Activated naive CD4-positive, alpha-beta T cell treated with anti-CD3 and anti-CD28 coated beads, Interleukin-2, amount 50 U/mL, for 72 hours (primary cell): ENCODE data around the gene APMAP. TPM values are rescaled to one million over a fixed set of nuclear protein-coding genes. Genes with fewer than 3 reads are reported as not detected.

ENCODE experiments used
- ATAC-seq, 2 donors: fragments of 150-1000 bp; cut with Tn5 transposase; 2 replicates each; pipeline ENCODE4 v1.10.0; 2021; ENCODE audit warnings: mild to moderate bottlenecking in 2 of 2, moderate library complexity in 2 of 2
- DNase-seq, 2 donors: peaks; one replicate each; pipeline ENCODE4 v3.0.0; 2021 to 2022; ENCODE audit warnings: low spot score in 2 of 2
- H3K27ac Mint-ChIP-seq, 2 donors: one replicate each; pipeline ENCODE4 v1.8.0; 2022; ENCODE audit warnings: mild to moderate bottlenecking in 2 of 2, mixed read lengths in 2 of 2
- H3K36me3 Mint-ChIP-seq, 2 donors: one replicate each; pipeline ENCODE4 v1.8.0; 2022; ENCODE audit warnings: mixed read lengths in 2 of 2
- H3K9me3 Mint-ChIP-seq, 2 donors: one replicate each; pipeline ENCODE4 v1.8.0; 2022; ENCODE audit warnings: mixed read lengths in 2 of 2
- total RNA-seq, 2 donors: library from RNA; stranded (reverse); gene quantifications; one replicate each; pipeline ENCODE4 v1.2.3, GENCODE V29; 2022

Gene APMAP
- total RNA-seq, 2 donors from 2014 or later: 33.7 to 57.6 TPM

DNA sequence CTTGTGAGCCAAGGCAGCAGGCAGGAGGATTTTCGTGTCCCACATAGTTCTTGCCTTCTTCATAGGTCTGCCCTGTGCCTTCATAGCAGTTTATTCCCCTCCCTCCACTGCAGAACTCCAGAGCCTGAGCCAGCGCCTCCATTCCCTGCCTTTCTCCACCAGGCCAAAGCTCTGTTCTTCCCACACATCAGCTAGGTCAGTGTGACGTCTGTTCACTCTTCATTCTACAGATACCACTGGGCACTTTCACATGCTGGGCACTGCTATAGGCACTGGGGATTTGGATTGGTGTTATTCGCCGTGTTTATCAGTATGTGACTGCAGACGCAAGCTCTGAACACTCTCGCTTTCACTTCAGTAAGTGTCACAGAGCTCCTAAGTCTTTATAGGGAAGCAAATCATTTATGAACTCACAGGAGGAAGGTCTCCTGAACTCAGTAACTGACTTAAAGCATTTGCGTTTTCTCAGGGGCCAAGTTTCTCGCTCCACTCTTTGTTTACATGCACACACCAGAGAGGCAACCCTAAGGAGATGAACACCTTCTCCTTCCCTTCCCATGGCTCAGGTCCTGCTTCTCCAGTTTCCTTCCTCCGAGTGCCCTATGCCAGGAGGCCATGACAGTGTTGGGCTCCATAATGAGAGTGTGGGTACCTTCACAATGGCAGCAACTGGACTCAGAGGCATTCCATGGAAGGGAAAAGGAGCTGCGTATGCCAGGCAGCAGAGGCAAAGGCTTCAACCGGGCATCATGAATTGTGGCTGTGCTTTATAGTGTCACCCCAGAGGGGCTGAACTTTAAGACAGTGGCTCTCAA, 6.3 kb upstream of the APMAP start:
- Mint-ChIP-seq H3K27ac (no peak overlapping the region), H3K9me3 (no peaks in the 10 kb centered on the region), H3K36me3 (peaks cover 0 to 7% of the 10 kb centered on the region in 2 donors)
- no peak for ATAC-seq
- DNase-seq: no peak

DNA sequence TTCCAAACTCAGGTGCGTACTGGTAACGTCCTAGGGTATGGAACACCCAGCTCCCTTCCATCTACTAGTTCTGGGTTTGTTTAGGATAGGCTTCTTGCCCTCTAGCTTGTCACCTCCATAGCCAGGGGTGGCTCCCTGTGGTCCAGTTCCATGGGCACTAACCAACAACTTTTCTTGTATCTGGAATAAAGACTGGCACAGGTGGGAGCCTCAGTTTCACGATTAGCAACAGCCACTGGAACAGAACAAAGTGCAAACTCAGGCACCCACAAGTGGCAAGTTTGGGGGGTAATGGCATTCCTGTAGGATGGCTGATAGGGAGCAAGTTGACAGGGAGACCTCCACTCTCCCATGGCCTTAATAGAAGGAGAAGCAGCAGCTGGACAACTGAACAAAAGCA, 5.6 kb upstream of the APMAP start:
- no peak overlapping the region for H3K27ac Mint-ChIP-seq

DNA sequence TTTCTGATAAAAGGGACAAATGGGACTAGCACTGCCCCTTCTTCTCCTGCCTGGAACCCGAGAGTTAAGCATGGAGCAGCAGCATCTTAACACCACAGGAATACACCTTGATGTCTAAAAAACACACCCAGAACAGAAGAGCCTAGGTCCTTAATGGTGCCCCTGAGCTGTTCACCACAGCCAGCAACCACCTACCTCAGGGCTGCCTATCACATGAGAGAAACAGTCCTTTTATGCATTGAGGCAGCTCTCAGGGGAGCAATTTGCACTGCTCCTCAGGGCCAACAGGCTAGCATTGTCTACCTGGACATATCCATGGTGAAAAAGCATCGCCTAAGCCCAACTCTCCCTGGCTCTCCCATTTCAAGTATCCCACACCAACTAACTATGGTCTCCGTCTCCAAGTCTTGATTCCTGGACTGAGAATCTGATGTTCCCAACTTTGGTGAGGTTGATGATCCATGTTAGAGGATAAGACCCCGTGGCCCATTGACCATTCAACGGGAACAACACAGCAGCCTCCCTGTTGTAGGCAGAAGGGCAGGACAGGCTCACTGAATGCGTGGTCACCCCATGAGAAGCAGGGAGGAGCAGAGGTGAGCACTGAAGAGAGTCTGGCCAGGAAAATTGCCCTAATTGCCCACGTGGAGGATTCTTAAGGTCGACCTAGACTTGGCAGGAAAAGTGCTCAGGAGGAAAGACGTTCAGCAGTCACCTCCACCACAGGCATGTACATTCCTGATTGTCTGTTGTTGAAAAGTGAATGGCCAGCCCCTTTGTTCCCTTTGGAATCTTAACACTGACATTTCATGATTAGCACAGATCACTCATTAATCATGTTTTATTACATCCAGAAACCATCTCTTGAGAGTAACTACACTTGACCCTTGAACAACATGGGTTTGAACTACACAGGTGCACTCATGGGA, 4.2 kb upstream of the APMAP start:
- ATAC-seq (no peak), DNase-seq (no peak)
- H3K9me3 Mint-ChIP-seq: no peaks in the 10 kb centered on the region
- H3K27ac Mint-ChIP-seq: no peak overlapping the region
- H3K36me3 Mint-ChIP-seq: peaks cover 4 to 5% of the 10 kb centered on the region in 2 donors

More for the DNA sequence above, 5.6 kb upstream of the APMAP start:
- ATAC-seq: no peak
- DNase-seq: no peak
- Mint-ChIP-seq H3K9me3 (no peaks in the 10 kb centered on the region), H3K36me3 (peaks cover 0 to 7% of the 10 kb centered on the region in 2 donors)

DNA sequence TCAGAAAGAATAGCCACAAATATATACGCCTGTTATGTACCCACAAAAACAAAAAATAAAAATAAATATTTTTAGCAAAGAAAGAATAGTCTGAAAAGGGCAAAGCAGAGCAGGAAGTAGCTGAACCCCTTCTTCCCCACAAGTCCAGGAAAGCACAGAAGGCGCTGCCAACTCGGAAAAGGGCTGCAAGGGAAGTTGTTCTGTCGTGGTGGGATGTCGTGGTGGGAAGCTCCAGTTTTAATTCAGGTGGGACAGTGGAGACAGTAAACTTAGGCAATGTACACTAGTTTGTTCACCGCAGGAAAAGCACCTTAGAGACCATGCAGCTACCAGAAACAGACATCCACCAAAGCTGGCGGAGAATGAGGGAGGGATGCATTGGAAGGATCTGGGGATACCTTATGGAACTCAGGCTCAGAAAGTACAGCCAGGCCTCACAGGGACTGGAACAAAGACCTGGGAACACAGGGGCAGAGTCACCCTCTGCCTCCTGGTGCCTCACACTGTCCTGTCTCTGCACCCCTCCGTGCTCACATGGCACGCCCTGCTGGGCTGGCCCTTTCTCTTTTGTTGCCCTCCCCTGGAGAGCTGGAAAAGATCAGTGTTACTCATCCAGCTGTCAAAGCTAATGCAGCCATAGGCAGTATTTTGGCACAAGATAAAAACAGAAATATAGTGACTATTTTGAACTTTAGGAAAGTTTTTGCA, 3.3 kb upstream of the APMAP start:
- Mint-ChIP-seq H3K9me3 (no peaks in the 10 kb centered on the region), H3K36me3 (peaks cover 6 to 11% of the 10 kb centered on the region in 2 donors), H3K27ac (no peak overlapping the region)
- no peak for DNase-seq
- no peak for ATAC-seq

DNA sequence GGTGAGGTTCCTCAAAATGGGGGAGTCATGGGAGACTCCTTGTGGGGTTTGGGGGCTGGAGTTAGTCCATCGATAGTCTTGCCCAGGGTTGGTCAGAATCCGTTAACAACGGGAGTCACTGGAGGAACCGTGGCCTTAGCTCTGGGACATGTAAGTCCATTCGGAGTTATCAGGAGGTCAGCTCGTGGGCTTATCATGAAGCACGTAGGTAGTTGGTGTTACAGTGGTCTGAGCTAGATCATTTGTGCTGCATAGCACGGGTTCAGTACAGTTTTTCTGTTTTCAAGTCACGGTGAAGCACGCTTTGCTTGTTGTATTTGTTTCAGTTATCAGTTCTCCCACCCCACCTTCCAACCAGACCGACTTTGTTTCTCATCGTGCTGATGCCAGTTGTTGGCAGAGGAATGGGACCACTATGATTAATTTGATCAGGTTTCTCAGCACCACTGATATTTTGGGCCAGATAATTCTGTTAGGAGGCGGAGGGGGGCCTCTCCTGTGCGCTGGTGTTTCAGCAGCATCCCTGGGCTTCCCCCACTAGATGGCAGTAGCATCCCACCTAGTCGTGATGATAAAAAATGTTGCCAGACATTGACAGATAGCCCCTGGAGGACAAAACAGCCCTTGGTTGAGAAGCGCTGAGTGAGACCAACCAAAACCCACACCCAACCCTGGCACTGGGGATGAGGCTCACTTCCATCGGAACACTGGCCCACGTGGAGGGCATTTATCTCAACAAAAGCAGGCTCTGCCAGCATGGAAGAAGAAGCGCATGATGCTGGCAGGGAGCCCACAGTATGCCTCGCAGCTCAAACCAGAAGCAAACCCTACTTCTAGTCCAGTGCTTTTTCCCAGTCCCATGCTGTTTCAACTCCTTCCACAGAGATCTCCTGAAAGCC, 2.2 kb upstream of the APMAP start:
- no peaks in the 10 kb centered on the region for H3K9me3 Mint-ChIP-seq

DNA sequence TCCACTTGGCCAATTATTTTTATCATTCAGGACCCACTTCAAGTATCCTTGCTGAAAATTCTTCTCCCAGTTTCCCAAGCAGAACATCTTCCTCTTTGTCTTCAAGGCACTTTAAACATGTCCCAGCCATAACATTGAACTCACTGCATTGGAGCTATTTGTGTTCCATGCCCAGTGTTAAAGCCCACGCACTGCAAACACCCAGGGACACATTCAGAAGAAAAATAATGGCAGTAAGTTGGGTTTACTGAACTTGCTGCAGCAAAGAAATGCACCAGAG, 1.6 kb upstream of the APMAP start:
- DNase-seq (no peak), ATAC-seq (no peak)
- H3K27ac Mint-ChIP-seq: peak overlapping the region in 1 of 2 donors; percentile 96
- H3K36me3 Mint-ChIP-seq: peaks cover 6 to 11% of the 10 kb centered on the region in 2 donors
- no peaks in the 10 kb centered on the region for H3K9me3 Mint-ChIP-seq

More for the DNA sequence above, 2.2 kb upstream of the APMAP start:
- H3K36me3 Mint-ChIP-seq: peaks cover 6 to 11% of the 10 kb centered on the region in 2 donors
- H3K27ac Mint-ChIP-seq: peak overlapping the region in 1 of 2 donors; percentile 96
- peak; percentile 15 to 39 for ATAC-seq
- DNase-seq: peak; percentile 77 to 83

DNA sequence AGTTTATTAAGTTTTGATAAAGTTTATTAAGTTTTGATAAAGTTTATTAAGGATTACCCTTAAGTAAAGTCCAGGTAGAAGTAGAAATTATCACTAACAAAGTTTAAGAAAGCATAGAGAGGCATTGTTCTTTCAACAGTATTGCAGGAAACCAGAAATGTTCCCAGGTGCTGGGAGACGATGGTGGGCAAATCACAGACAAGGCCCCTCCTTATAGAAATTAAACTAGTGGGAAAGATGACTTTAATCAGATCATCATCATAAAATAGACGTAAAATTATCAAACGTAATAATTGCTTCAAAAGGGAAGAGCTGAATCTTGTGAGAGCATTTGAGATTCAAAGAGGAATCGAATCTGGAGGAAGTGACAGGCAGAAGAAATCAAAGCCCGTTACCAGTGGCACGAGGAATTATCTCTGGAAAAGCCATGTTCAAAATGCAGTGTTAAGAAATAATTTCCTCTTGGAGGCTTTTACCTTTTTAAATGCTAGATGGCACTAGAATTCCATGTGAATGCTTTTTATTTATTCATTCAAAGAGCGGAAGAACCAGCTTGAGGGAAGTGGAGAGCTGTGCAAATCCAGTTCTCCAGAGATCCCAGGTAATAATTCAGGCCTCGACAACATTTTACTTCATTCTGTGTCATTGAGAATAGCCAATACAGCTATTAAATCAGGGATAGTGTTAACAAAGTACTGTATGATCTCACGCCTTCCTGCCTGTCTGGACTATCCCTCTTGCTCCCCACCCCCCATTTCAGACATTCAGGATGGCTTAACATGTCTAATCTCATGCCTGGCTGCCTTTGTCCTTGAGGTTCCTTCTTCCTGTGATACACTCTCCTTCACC, 1.0 kb upstream of the APMAP start:
- no peaks in the 10 kb centered on the region for H3K9me3 Mint-ChIP-seq
- peaks cover 6 to 11% of the 10 kb centered on the region in 2 donors for H3K36me3 Mint-ChIP-seq
- DNase-seq (no peak), ATAC-seq (no peak)
- peak overlapping the region; percentile 93 to 96 for H3K27ac Mint-ChIP-seq

DNA sequence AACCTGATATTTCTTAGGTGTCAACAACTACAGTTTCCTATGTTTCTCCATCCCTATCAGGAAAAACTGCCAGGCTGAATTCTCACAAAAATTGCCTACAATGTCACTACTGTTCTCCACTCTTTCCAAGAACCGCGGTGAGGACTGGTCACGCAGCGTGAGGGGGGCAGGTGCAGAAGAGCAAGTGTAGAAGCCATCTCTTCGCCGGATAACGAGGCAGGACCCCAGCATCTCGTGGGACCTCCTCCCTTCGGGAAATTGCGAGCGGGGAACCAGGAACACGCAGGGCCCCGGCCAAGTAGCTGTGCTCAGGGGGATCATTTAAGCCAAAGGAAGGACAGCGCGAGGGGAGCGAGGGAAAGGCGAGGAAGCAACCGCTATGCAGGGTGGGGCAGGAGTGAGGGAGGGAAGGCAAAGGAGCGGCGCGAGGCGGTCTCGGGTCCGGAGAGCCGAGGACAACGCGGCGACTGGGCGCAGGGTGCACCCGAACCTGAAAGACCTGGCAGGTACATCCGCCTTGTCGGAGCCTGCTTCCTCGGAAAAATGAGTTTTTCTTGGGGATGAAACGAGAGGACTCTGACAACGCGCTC, 559 bp downstream of the APMAP start:
- Mint-ChIP-seq H3K9me3 (no peaks in the 10 kb centered on the region), H3K27ac (peak overlapping the region; percentile 93 to 96), H3K36me3 (peaks cover 6 to 11% of the 10 kb centered on the region in 2 donors)
- DNase-seq (no peak), ATAC-seq (peak; percentile 16 to 17)

DNA sequence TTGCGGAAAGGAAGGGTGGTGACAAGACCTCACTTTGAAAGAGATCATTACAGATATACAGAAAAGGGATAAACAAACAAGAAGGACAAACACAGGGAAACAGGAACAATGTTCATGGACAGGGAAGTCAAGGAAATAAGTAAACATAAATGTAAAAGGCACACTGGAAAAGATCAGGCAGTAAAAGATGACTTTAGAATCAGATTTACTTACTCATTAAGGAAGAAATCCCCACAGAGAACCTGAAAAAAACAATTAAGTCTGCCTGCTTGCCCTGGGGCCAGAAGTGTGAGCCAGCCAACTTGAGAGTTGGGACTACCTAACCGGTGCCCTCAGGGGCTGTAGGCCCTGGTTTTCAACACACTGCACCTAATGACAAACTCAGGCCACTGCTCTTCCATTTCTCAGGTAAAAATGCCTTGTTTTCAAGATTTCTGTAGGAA, 1.7 kb downstream of the APMAP start:
- DNase-seq: no peak
- H3K27ac Mint-ChIP-seq: peak overlapping the region in 1 of 2 donors; percentile 96

DNA sequence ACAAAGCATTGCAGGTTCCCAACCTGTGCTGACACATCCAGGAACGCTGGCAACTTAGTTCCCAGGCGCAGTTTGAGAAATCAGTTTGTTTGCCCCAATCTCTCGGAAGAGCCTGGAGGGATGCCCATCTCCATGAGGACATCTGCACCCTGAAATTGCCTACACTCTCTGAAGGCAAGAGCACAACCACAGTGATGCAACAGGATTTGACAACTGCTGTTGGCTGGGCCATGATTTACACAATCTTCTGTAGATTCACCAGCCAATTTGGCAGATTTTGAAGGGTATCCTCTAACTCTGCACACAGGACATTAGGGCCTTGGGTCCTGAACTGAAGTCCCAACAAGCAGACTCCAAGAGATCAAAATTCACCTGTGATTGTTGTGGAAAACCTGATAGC, 3.4 kb downstream of the APMAP start:
- DNase-seq (no peak), ATAC-seq (no peak)
- H3K27ac Mint-ChIP-seq: peak overlapping the region in 1 of 2 donors; percentile 70
- H3K36me3 Mint-ChIP-seq: peaks cover 6 to 11% of the 10 kb centered on the region in 2 donors
- H3K9me3 Mint-ChIP-seq: no peaks in the 10 kb centered on the region

More for the DNA sequence above, 1.7 kb downstream of the APMAP start:
- no peak for ATAC-seq
- Mint-ChIP-seq H3K9me3 (no peaks in the 10 kb centered on the region), H3K36me3 (peaks cover 6 to 11% of the 10 kb centered on the region in 2 donors)

DNA sequence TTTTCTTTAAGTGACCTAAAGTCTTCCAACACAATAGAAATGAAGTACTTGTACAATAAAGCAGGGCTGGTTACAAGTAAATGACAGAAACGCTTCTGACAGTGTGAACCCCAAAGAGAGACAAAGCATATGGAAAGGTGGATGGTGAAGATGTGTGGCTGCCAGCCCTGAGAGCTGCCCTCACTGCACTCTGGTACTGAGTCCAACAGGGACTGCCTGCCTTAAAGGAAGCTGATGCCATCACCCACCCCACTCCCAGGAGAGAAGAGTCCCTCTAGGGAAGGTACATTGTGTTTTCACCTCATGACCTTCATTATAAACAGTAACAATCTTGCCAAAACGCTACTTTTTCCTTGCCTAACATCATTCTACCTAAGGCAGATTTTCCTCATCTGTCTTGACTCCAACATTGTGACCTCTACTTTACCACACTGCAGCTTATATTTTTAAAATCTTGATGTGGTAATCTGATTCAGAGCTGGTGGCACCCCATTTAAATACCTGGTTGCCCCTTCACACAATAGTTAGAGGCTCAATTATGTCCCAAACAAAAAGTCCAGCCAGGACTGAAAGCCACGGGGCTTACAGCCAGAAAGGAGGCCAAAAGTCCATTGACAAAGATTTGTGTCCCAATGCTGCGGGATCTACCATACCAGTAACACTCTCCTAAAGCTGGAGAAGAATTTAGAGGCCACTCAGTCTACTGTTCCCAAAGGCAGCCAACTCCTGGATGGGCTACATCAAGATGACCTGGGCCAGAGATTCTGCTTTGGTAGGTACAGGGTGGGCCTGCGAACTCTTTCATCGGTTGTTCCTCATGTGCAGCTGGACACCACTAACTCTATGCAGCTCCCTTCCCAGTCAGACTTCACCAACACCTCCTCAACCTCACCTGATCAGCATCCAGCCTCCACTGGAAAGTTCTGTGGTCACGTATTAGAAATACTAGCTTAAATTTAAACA, 4.4 kb downstream of the APMAP start:
- no peak overlapping the region for H3K27ac Mint-ChIP-seq
- ATAC-seq (no peak), DNase-seq (no peak)
- no peaks in the 10 kb centered on the region for H3K9me3 Mint-ChIP-seq
- peaks cover 6 to 16% of the 10 kb centered on the region in 2 donors for H3K36me3 Mint-ChIP-seq

DNA sequence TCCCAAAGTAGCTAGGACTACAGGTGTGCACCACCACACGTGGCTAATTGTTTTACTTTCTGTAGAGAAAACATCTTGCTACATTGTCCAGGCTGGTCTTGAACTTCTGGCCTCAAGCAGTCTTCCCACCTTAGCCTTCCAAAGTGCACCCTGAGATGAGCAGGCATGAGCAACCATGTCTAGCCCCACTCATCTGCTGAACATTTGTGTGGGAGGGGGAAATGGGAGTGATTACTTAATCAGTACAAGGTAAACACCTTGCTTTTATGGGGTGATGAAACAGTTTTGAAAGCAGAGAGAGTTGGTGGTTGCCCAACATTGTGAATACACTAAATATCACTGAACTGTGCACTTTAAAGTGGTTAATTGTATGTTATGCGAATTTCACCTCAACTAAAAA, 5.3 kb downstream of the APMAP start:
- no peaks in the 10 kb centered on the region for H3K9me3 Mint-ChIP-seq
- no peak overlapping the region for H3K27ac Mint-ChIP-seq
- ATAC-seq (peak; percentile 32 to 72), DNase-seq (no peak)
- H3K36me3 Mint-ChIP-seq: peaks cover 14 to 25% of the 10 kb centered on the region in 2 donors

DNA sequence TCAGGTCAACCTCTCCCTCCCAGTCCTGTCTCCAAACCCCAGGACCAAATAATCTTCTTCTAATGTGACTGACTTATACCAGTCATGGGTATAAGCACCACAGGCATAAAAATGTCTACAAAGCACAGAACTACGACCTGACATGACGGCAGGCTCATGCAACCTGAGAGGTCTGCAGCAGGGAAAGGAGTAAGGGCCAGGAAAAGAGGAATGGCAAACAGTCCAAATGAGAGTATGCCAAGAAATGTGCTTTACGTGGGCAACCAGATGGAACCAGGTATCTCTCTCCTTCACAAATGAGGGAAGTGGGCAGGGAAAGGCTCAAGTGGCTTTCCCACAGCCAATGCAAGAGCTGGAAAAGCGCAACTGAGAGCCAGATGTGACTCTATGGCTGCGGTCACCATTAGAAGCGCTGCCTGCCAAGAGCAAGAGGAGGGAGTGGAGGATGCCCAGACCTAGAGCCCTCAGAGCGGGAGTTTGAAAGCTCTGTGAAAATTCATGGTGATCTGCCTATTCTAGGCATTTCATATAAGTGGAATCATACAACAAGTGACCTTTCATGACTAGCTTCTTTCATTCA, 6.0 kb downstream of the APMAP start:
- DNase-seq (no peak), ATAC-seq (no peak)
- no peak overlapping the region for H3K27ac Mint-ChIP-seq
- no peaks in the 10 kb centered on the region for H3K9me3 Mint-ChIP-seq
- H3K36me3 Mint-ChIP-seq: peaks cover 15 to 20% of the 10 kb centered on the region in 2 donors
